Activated CD4-positive, alpha-beta memory T cell treated with anti-CD3 and anti-CD28 coated beads, Interleukin-2, amount 10 ng/mL, durations not matched to agents 7 days and 5 days (primary cell): ENCODE measurements around the gene DDX43. TPM values are rescaled to one million over a fixed set of nuclear protein-coding genes. Genes with fewer than 3 reads are reported as not detected.
"Not testable (repeated sequence)": the region's sequence is repeated elsewhere in the genome, so short reads cannot be mapped to it uniquely, and the experiment has no call there.

ENCODE experiments used
- CTCF ChIA-PET: fragments of 350-600 bp; sonication (Branson Sonifier 250); formaldehyde crosslinking; loops from one replicate; lab custom pipeline; 2021; ENCODE audit warnings: antibody characterized with exemption, inconsistent platforms; lab: Charles Lee
- POLR2A ChIA-PET: fragments of 350-600 bp; sonication (Branson Sonifier 250); formaldehyde crosslinking; loops from one replicate; lab custom pipeline; 2021; ENCODE audit warnings: antibody characterized with exemption; lab: Charles Lee
- DNase-seq: peaks from one replicate; pipeline ENCODE4 v3.0.0-alpha.2; 2020
- H3K27ac Mint-ChIP-seq: one replicate; pipeline ENCODE4 v1.8.0; 2021; ENCODE audit warnings: mild to moderate bottlenecking, mixed read lengths
- H3K27me3 Mint-ChIP-seq: one replicate; pipeline ENCODE4 v1.8.0; 2021; ENCODE audit warnings: mixed read lengths
- H3K36me3 Mint-ChIP-seq: one replicate; pipeline ENCODE4 v1.8.0; 2021; ENCODE audit warnings: low read depth, mixed read lengths
- H3K4me1 Mint-ChIP-seq: one replicate; pipeline ENCODE4 v1.8.0; 2021; ENCODE audit warnings: mixed read lengths
- H3K4me3 Mint-ChIP-seq: one replicate; pipeline ENCODE4 v1.8.0; 2021; ENCODE audit warnings: mild to moderate bottlenecking, mixed read lengths
- H3K9me3 Mint-ChIP-seq: one replicate; pipeline ENCODE4 v1.8.0; 2021; ENCODE audit warnings: mixed read lengths
- total RNA-seq, 2 experiments: library from RNA; stranded (reverse); gene quantifications; one replicate each; pipeline ENCODE4 v1.2.3, GENCODE V29; 2021

DDX43 gene
- total RNA-seq, 2 experiments from 2014 or later, result 0.80 to 0.88 TPM

DNA sequence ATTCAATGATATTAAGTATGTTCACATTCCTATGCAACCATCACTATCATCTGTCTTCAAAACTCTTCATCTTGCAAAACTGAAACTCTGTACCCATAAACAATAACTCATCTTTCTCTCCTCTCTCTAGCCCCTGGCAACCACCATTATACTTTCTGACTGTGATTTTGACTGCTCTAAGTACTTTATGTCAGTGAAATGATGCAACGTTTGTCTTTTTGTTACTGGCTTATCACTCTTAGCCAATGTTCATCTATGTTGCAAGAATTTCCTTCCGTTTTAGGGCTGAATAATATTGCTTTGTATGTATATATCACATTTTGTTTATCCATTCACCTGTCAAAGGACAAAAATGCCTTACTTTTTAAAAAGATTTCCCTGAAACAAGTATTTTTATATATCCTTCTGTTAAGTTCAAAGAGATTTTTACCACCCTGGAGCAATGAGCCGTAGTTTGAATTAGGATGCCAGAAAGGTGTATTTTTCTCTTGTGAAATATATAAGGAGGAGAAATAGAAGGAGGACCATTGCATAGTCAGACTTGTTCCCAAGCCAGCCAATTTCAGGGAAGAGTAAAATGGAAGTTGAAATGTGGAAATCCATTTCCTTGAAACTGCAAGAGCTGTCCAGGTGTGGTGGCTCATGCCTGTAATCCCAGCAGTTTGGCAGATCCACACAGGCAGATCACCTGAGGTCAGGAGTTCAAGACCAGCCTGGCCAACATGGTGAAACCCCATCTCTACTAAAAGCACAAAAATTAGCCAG, 61.4 kb downstream of the DDX43 start:
- H3K27ac Mint-ChIP-seq, result peak overlapping the region; percentile 88
- ChIA-PET CTCF (no interaction called here), POLR2A (interaction anchor here (0.7 kb wide), 1 partner anchor 148 kb away, joined by 3 read pairs; no protein-coding TSS in a partner anchor)
- peaks cover 61% of the 10 kb centered on the region for H3K4me1 Mint-ChIP-seq
- peaks cover 6% of the 10 kb centered on the region for H3K36me3 Mint-ChIP-seq
- no peak for DNase-seq
- no peaks in the 10 kb centered on the region for H3K27me3 Mint-ChIP-seq
- peak overlapping the region; percentile 28 for H3K4me3 Mint-ChIP-seq
- no peaks in the 10 kb centered on the region for H3K9me3 Mint-ChIP-seq

DNA sequence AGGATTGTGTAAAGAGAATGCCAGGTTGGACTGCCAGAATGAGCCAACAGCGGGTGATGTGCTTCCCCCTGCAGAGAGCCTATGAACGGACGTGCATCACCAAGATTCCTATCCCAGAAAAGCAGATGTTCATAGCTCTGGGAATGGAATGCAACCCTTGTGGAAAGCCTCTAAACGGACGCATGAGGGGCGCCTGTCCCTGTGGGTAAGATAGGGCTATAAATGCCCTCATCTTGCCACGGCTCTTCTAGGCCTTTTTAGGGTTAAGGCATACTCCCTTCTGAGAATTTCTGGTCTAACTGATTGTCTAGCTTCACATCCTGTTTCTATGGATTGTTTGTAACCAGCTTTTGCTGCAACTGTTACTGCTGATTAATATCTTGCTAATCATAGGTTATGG, 64.8 kb downstream of the DDX43 start:
- H3K4me3 Mint-ChIP-seq, result peak overlapping the region; percentile 88
- H3K9me3 Mint-ChIP-seq, DNase-seq, H3K27me3 Mint-ChIP-seq: not testable (repeated sequence)
- POLR2A ChIA-PET, result interaction anchor here (2.6 to 7.1 kb wide), 4 partner anchors 7 to 70 kb away, joined by 19 to 265 read pairs (median 111); partner anchors contain the start of genes CGAS and EEF1A1
- peaks cover 26% of the 10 kb centered on the region for H3K36me3 Mint-ChIP-seq
- H3K27ac Mint-ChIP-seq, result peak overlapping the region; percentile 96
- CTCF ChIA-PET, result interaction anchor here (1.3 to 4.8 kb wide), 2 partner anchors 8 to 11 kb away, joined by 4 to 58 read pairs; partner anchors contain the start of gene CGAS
- H3K4me1 Mint-ChIP-seq, result peaks cover 65% of the 10 kb centered on the region

DNA sequence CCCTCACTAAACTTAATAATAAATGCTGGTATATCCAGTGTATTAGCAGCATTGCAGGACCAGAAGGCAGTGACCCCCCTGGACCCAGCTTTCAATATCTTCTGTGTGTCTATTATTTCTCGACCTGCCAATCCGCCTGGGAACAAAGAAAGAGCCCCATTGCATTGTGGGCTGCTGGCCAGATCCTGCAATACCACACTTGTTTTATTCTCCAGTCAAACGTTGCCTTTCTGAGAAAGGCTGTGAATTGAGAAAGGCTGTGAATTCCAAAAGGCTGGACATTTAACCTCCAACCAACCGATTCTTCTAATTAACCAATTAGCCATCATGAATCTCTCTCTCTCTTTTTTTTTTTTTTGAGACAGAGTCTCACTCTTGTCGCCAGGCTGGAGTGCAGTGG, 65.4 kb downstream of the DDX43 start:
- POLR2A ChIA-PET, result interaction anchor here (2.2 to 7.1 kb wide), 6 partner anchors 7 to 126 kb away, joined by 8 to 265 read pairs (median 34); partner anchors contain the start of genes CGAS and EEF1A1

DNA sequence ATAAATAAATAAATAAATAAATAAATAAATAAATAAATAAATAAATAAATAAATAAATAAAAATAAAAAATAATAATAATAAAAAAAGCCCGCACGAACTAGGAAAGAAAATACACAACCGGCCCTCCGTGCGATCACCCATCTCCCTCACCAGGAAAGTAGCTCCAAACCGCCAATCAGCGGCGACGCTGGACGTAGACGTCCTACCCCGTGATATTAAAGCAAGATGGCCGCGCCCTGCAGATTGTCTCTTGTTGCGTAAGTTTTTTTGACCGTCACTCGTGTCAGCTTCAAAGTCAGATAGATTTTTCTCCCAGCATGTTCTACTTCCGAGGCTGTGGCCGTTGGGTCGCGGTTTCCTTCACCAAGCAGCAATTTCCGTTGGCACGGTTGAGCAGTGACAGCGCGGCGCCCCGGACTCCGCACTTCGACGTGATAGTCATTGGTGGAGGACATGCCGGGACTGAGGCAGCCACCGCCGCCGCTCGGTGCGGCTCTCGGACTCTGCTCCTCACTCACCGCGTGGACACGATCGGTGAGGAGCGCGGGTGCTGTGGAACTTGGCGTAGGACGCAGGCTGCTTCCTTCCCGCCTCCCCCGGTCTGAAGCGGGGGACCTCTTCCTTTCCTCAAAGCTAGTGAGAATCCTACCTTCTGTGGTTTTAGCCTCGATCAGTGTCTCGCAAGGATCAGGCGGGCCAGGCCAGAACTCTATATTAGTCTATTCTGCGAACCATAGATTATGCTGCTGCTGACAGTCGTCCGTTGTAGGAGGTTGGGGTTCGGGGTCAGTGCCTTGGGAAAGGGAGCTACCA, 67.1 kb downstream of the DDX43 start, which contains the start of gene MTO1:
MTO1 (plus strand) TSS at position 201 of the 814 bp plus-strand sequence; CDS start at position 319, 118 bp downstream.
- peak; percentile 90 for DNase-seq
- no peaks in the 10 kb centered on the region for H3K9me3 Mint-ChIP-seq
- CTCF ChIA-PET, result interaction anchor here (0.8 to 4.8 kb wide), 12 partner anchors 9 to 277 kb away, joined by 3 to 58 read pairs (median 6); partner anchors contain the start of genes CGAS, DDX43, EEF1A1 and SLC17A5
- H3K4me1 Mint-ChIP-seq, result peaks cover 60% of the 10 kb centered on the region
- POLR2A ChIA-PET, result interaction anchor here (0.7 to 7.1 kb wide), 32 partner anchors 9 to 192 kb away, joined by 3 to 265 read pairs (median 4); partner anchors contain the start of genes CGAS, EEF1A1 and SLC17A5
- peak within 1 kb of the TSS; percentile 88 for H3K4me3 Mint-ChIP-seq
- no peaks in the 10 kb centered on the region for H3K27me3 Mint-ChIP-seq
- peaks cover 37% of the 10 kb centered on the region for H3K36me3 Mint-ChIP-seq
- H3K27ac Mint-ChIP-seq, result peak within 1 kb of the TSS; percentile 96

More for the DNA sequence above, 65.4 kb downstream of the DDX43 start:
- CTCF ChIA-PET, result interaction anchor here (1.3 to 4.8 kb wide), 4 partner anchors 9 to 193 kb away, joined by 4 to 58 read pairs (median 16); partner anchors contain the start of genes CGAS and SLC17A5
- DNase-seq, result no peak
- Mint-ChIP-seq H3K27ac (peak overlapping the region; percentile 96), H3K27me3 (no peaks in the 10 kb centered on the region), H3K36me3 (peaks cover 26% of the 10 kb centered on the region), H3K4me3 (peak overlapping the region; percentile 88), H3K9me3 (no peaks in the 10 kb centered on the region), H3K4me1 (peaks cover 61% of the 10 kb centered on the region)

Other genes starting within 250 kb of the DDX43 start
- gene KHDC1L, start 169.3 kb upstream of the DDX43 start, total RNA-seq, result under 1 TPM in 1 of 2 experiments, not detected in 1; 0.58 TPM
- 1 to 10 TPM; 8.5 TPM for gene KHDC1, start 131.6 kb upstream of the DDX43 start, total RNA-seq
- gene DPPA5, start 40.6 kb upstream of the DDX43 start, total RNA-seq, result not detected
- gene KHDC3L, start 32.2 kb upstream of the DDX43 start, total RNA-seq, result not detected
- under 1 TPM; 0.33 to 0.68 TPM for gene OOEP, start 24.9 kb upstream of the DDX43 start, total RNA-seq
- gene CGAS, start 57.5 kb downstream of the DDX43 start, total RNA-seq, result 10 to 100 TPM; 47.8 to 48.2 TPM
- 10 to 100 TPM; 62.1 to 66.4 TPM for gene MTO1, start 66.9 kb downstream of the DDX43 start, total RNA-seq
- 1,000 to 10,000 TPM; 7,440 to 7,455 TPM for gene EEF1A1, start 126.2 kb downstream of the DDX43 start, total RNA-seq